ENCODE data around the gene LGALS13.

Gene LGALS13

GRCh38 chr19:39602224-39602623 is at the start of gene LGALS13:
TSS of gene LGALS13 (plus strand) at chr19:39602524. CDS start at chr19:39602569, 45 bp downstream.
- H3K4me1 ChIP-seq (ENCODE audit: control insufficient read depth, insufficient read depth, low read length), result no peaks in the 10 kb centered on the region
- H3K4me3 ChIP-seq (ENCODE audit: low read depth, low read length), result no peak within 1 kb of the TSS
- no peak within 1 kb of the TSS for H3K9ac ChIP-seq (ENCODE audit: low read length)
- H3K27ac ChIP-seq (ENCODE audit: low read depth, low read length), result no peak within 1 kb of the TSS
- no peaks in the 10 kb centered on the region for H3K36me3 ChIP-seq (ENCODE audit: control insufficient read depth, insufficient read depth, low read length)
- peaks cover 34% of the 10 kb centered on the region for H3K27me3 ChIP-seq (ENCODE audit: control insufficient read depth, insufficient read depth, low read length)
- H3K9me3 ChIP-seq (ENCODE audit: control insufficient read depth, insufficient read depth, low read depth, low read length), result no peaks in the 10 kb centered on the region

GRCh38 chr19:39553082-39553652 is 49.2 kb upstream of the LGALS13 start:
- Histone ChIP-seq H3K36me3 (ENCODE audit: control insufficient read depth, insufficient read depth, low read length) (no peaks in the 10 kb centered on the region), H3K9ac (ENCODE audit: low read length) (no peak overlapping the region), H3K27me3 (ENCODE audit: control insufficient read depth, insufficient read depth, low read length) (peaks cover 11% of the 10 kb centered on the region; the same call in 1 of the 2 replicates), H3K27ac (ENCODE audit: low read depth, low read length) (no peak overlapping the region), H3K4me1 (ENCODE audit: control insufficient read depth, insufficient read depth, low read length) (no peaks in the 10 kb centered on the region), H3K4me3 (ENCODE audit: low read depth, low read length) (no peak overlapping the region), H3K9me3 (ENCODE audit: control insufficient read depth, insufficient read depth, low read depth, low read length) (no peaks in the 10 kb centered on the region)

DNA sequence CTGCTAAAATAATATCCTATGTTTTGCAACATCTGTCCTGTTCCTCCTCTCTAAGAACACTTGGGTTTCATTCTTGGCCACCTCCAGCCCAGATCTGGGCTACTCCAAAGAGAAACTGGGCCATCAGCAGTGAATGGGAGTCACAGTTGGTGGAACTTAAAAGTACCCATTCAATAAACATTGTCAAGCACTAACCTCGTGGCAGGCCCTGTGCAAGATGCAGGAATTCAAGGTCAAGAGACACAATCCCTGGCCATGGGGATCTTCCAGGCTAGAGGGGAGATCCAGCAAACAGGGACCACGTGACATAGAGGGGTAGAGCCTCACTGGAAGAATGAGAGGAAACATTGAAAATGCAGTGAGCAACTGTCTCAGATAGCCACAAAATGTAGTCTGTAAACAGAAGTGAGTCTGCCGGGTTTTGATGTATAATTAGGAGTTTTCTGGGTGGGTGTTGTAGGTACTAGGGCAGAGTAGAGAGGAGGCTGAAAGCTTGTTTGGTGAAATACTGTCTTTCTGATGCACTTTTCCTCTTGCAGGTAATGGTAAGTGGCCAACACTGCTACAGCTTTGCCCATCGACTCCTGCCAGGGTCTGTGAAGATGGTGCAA is 47.5 kb upstream of the LGALS13 start:
- Histone ChIP-seq H3K27ac (ENCODE audit: low read depth, low read length) (no peak overlapping the region), H3K9ac (ENCODE audit: low read length) (no peak overlapping the region), H3K36me3 (ENCODE audit: control insufficient read depth, insufficient read depth, low read length) (no peaks in the 10 kb centered on the region), H3K9me3 (ENCODE audit: control insufficient read depth, insufficient read depth, low read depth, low read length) (no peaks in the 10 kb centered on the region), H3K4me3 (ENCODE audit: low read depth, low read length) (no peak overlapping the region), H3K4me1 (ENCODE audit: control insufficient read depth, insufficient read depth, low read length) (no peaks in the 10 kb centered on the region), H3K27me3 (ENCODE audit: control insufficient read depth, insufficient read depth, low read length) (peaks cover 19% of the 10 kb centered on the region; the same call in 1 of the 2 replicates)

DNA sequence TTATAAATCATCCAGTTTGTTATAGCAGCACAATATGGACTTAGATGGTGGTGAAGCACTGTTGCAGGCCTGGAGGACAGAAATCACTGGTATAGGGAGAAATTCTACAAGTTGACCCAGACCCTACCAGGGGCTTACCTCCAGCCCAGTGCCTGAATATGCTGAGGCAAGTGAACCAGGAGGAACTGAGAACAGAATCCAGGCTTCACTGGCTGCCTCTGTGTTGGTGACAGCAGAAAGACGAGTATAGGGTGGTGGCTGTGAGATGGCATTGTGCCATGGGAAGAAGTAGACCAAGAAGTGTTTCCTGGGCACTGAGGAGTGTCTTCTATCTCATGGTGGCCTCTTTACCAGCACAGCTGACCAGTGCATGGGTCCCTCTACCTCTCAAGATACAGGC is 46.4 kb upstream of the LGALS13 start:
- Histone ChIP-seq H3K4me3 (ENCODE audit: low read depth, low read length) (no peak overlapping the region), H3K27ac (ENCODE audit: low read depth, low read length) (no peak overlapping the region), H3K4me1 (ENCODE audit: control insufficient read depth, insufficient read depth, low read length) (no peaks in the 10 kb centered on the region), H3K36me3 (ENCODE audit: control insufficient read depth, insufficient read depth, low read length) (no peaks in the 10 kb centered on the region), H3K9me3 (ENCODE audit: control insufficient read depth, insufficient read depth, low read depth, low read length) (no peaks in the 10 kb centered on the region), H3K27me3 (ENCODE audit: control insufficient read depth, insufficient read depth, low read length) (peaks cover 19% of the 10 kb centered on the region; the same call in 1 of the 2 replicates), H3K9ac (ENCODE audit: low read length) (no peak overlapping the region)

- H3K4me3 ChIP-seq (ENCODE audit: low read depth, low read length), result no peak overlapping the region
- no peaks in the 10 kb centered on the region for H3K9me3 ChIP-seq (ENCODE audit: control insufficient read depth, insufficient read depth, low read depth, low read length)
- peaks cover 23% of the 10 kb centered on the region; the same call in 1 of the 2 replicates for H3K27me3 ChIP-seq (ENCODE audit: control insufficient read depth, insufficient read depth, low read length)
- no peaks in the 10 kb centered on the region for H3K4me1 ChIP-seq (ENCODE audit: control insufficient read depth, insufficient read depth, low read length)
- H3K36me3 ChIP-seq (ENCODE audit: control insufficient read depth, insufficient read depth, low read length), result no peaks in the 10 kb centered on the region
- no peak overlapping the region for H3K9ac ChIP-seq (ENCODE audit: low read length)
- no peak overlapping the region for H3K27ac ChIP-seq (ENCODE audit: low read depth, low read length)
Observed at GRCh38 chr19:39557811-39558623, 44.3 kb upstream of the LGALS13 start.

- Histone ChIP-seq H3K4me1 (ENCODE audit: control insufficient read depth, insufficient read depth, low read length) (no peaks in the 10 kb centered on the region), H3K4me3 (ENCODE audit: low read depth, low read length) (no peak overlapping the region), H3K9me3 (ENCODE audit: control insufficient read depth, insufficient read depth, low read depth, low read length) (no peaks in the 10 kb centered on the region), H3K9ac (ENCODE audit: low read length) (no peak overlapping the region), H3K27ac (ENCODE audit: low read depth, low read length) (no peak overlapping the region), H3K36me3 (ENCODE audit: control insufficient read depth, insufficient read depth, low read length) (no peaks in the 10 kb centered on the region), H3K27me3 (ENCODE audit: control insufficient read depth, insufficient read depth, low read length) (peaks cover 23% of the 10 kb centered on the region; the same call in 1 of the 2 replicates)
Observed at GRCh38 chr19:39558624-39559117, 43.7 kb upstream of the LGALS13 start.

- no peaks in the 10 kb centered on the region for H3K36me3 ChIP-seq (ENCODE audit: control insufficient read depth, insufficient read depth, low read length)
- no peak overlapping the region for H3K9ac ChIP-seq (ENCODE audit: low read length)
- H3K27me3 ChIP-seq (ENCODE audit: control insufficient read depth, insufficient read depth, low read length), result peaks cover 20% of the 10 kb centered on the region; the same call in 1 of the 2 replicates
- no peaks in the 10 kb centered on the region for H3K9me3 ChIP-seq (ENCODE audit: control insufficient read depth, insufficient read depth, low read depth, low read length)
- H3K4me1 ChIP-seq (ENCODE audit: control insufficient read depth, insufficient read depth, low read length), result no peaks in the 10 kb centered on the region
- no peak overlapping the region for H3K27ac ChIP-seq (ENCODE audit: low read depth, low read length)
- H3K4me3 ChIP-seq (ENCODE audit: low read depth, low read length), result no peak overlapping the region
Observed at GRCh38 chr19:39563408-39563807, 38.9 kb upstream of the LGALS13 start.

DNA sequence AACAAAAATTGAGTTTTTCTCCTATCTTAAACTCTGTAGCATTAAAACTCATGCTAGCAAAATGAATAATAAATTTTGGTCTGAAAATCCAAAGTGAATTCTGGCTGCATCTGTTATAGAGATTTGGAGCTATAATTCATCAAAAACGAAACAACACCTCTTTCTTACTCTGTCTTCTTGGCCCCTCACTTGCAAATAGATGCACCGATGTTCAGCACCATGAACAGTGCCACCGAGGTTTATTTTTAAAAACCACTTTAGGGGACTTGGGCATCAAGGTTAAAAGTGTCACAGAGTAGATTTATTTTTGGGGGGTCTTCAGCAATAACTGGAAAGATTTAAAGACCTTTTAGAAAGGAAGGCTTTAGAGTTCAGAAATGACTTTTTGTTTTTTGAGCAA is 36.3 kb upstream of the LGALS13 start:
- H3K9ac ChIP-seq (ENCODE audit: low read length), result no peak overlapping the region
- no peaks in the 10 kb centered on the region for H3K36me3 ChIP-seq (ENCODE audit: control insufficient read depth, insufficient read depth, low read length)
- H3K4me1 ChIP-seq (ENCODE audit: control insufficient read depth, insufficient read depth, low read length), result no peaks in the 10 kb centered on the region
- H3K27ac ChIP-seq (ENCODE audit: low read depth, low read length), result no peak overlapping the region
- no peaks in the 10 kb centered on the region for H3K9me3 ChIP-seq (ENCODE audit: control insufficient read depth, insufficient read depth, low read depth, low read length)
- peaks cover 30% of the 10 kb centered on the region for H3K27me3 ChIP-seq (ENCODE audit: control insufficient read depth, insufficient read depth, low read length)
- no peak overlapping the region for H3K4me3 ChIP-seq (ENCODE audit: low read depth, low read length)

- peaks cover 5% of the 10 kb centered on the region; the same call in 1 of the 2 replicates for H3K9me3 ChIP-seq (ENCODE audit: control insufficient read depth, insufficient read depth, low read depth, low read length)
- peaks cover 28% of the 10 kb centered on the region for H3K27me3 ChIP-seq (ENCODE audit: control insufficient read depth, insufficient read depth, low read length)
- no peak overlapping the region for H3K27ac ChIP-seq (ENCODE audit: low read depth, low read length)
Observed at GRCh38 chr19:39568604-39569003, 33.7 kb upstream of the LGALS13 start.

GRCh38 chr19:39582442-39582841 is 19.9 kb upstream of the LGALS13 start:
- peaks cover 24% of the 10 kb centered on the region; the same call in 1 of the 2 replicates for H3K27me3 ChIP-seq (ENCODE audit: control insufficient read depth, insufficient read depth, low read length)
- no peaks in the 10 kb centered on the region for H3K36me3 ChIP-seq (ENCODE audit: control insufficient read depth, insufficient read depth, low read length)
- no peak overlapping the region for H3K9ac ChIP-seq (ENCODE audit: low read length)
- no peak overlapping the region for H3K27ac ChIP-seq (ENCODE audit: low read depth, low read length)
- H3K9me3 ChIP-seq (ENCODE audit: control insufficient read depth, insufficient read depth, low read depth, low read length), result no peaks in the 10 kb centered on the region
- no peak overlapping the region for H3K4me3 ChIP-seq (ENCODE audit: low read depth, low read length)
- no peaks in the 10 kb centered on the region for H3K4me1 ChIP-seq (ENCODE audit: control insufficient read depth, insufficient read depth, low read length)

More at GRCh38 chr19:39568604-39569003, 33.7 kb upstream of the LGALS13 start:
- Histone ChIP-seq H3K4me1 (ENCODE audit: control insufficient read depth, insufficient read depth, low read length) (no peaks in the 10 kb centered on the region), H3K4me3 (ENCODE audit: low read depth, low read length) (no peak overlapping the region), H3K36me3 (ENCODE audit: control insufficient read depth, insufficient read depth, low read length) (no peaks in the 10 kb centered on the region), H3K9ac (ENCODE audit: low read length) (no peak overlapping the region)
